ENCODE results near the gene ADARB1. TPM values are rescaled to one million over a fixed set of nuclear protein-coding genes. Genes with fewer than 3 reads are reported as not detected.

ADARB1 gene
- total RNA-seq, 3 donors from 2014 or later (not counting 1 experiment from before 2014, with no cell fraction given) = 20.7 to 28.0 (median 26.6) TPM

DNA sequence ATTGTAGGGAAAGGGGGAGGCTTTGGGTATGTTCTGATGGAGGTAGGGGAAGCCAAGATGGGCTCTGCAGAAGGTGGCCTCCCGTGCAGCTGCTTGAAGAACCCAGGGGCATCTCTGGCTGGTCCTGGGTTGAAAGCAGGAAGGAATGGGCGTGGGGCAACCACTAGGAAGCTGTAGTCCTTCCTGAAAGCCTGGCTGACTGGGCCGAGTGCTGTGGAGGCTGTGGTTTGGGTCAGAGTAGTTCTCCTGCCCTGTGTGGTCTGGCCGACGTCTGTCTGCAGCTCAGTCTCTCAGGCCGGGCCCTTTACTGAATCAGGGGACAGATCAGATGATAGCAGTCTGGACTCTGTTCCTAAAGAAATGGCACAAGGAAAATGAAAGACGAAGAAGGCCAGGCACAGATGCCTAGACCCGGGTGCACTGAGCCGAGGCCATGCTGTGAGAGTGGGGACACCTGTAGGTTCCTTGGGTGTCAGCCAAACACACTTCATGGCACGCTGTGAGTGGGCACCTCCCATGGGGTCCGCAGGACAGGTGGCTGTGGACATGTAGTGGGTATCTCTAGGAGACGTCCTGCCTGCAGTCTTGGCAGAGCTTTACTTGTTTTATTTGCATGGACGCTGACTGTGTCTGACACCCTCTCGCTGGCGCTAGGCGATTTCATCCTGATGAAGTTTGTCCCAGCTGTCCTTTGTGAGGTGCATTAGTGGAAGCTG is 126.4 kb downstream of the ADARB1 start:
- H3K9me3 ChIP-seq (ENCODE audit: control insufficient read depth, insufficient read depth, low read length) = no peaks in the 10 kb centered on the region
- WGBS (ENCODE audit: insufficient coverage) = 59% methylated on average over 16 of the region's 16 CpGs
- Mint-ChIP-seq H3K36me3 (no peaks in the 10 kb centered on the region), H3K9me3 (no peaks in the 10 kb centered on the region), H3K27me3 (ENCODE audit: low read depth in 2 of 2) (no peaks in the 10 kb centered on the region), H3K4me3 (no peak overlapping the region), H3K4me1 (peaks cover 8 to 14% of the 10 kb centered on the region in 2 donors), H3K27ac (no peak overlapping the region)
- no peak for DNase-seq
- H3K36me3 ChIP-seq (ENCODE audit: control insufficient read depth, insufficient read depth, low read length) = peaks cover 16% of the 10 kb centered on the region
- peaks cover 11% of the 10 kb centered on the region for H3K4me1 ChIP-seq (ENCODE audit: control insufficient read depth, insufficient read depth, low read length)
- TF ChIP-seq, protein P1, sequence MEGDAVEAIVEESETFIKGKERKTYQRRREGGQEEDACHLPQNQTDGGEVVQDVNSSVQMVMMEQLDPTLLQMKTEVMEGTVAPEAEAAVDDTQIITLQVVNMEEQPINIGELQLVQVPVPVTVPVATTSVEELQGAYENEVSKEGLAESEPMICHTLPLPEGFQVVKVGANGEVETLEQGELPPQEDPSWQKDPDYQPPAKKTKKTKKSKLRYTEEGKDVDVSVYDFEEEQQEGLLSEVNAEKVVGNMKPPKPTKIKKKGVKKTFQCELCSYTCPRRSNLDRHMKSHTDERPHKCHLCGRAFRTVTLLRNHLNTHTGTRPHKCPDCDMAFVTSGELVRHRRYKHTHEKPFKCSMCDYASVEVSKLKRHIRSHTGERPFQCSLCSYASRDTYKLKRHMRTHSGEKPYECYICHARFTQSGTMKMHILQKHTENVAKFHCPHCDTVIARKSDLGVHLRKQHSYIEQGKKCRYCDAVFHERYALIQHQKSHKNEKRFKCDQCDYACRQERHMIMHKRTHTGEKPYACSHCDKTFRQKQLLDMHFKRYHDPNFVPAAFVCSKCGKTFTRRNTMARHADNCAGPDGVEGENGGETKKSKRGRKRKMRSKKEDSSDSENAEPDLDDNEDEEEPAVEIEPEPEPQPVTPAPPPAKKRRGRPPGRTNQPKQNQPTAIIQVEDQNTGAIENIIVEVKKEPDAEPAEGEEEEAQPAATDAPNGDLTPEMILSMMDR (IDR thresholded peaks at IDR 0.05) = no peak
- ATAC-seq = no peak
- H3K27ac ChIP-seq (ENCODE audit: low read length) = no peak overlapping the region
- no peak overlapping the region for H3K4me3 ChIP-seq (ENCODE audit: low read length)
- intact Hi-C loops (cut with micrococcal nuclease) = no loop called here
- H3K27me3 ChIP-seq (ENCODE audit: control insufficient read depth, insufficient read depth, low read length) = no peaks in the 10 kb centered on the region

DNA sequence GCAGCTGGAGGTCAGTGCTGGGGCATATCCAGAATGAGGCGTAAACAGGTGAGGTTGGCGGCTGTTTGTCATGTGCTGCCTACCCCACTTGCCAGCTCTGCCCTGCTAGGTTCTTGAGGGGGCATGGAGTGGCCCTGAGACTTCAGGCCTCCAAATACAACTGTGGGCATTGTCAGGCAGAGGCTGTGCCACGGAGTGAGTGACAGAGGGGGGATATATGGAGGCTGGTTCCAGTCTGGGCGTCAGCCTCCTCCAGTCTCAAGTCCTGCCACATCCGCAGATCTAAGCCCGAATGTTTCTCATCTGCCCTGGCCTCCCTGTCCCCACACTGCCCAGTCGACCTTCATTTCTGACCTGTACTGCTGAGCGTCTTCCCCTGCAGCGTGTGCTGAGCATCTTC is 128.0 kb downstream of the ADARB1 start:
- peaks cover 14% of the 10 kb centered on the region for H3K36me3 ChIP-seq (ENCODE audit: control insufficient read depth, insufficient read depth, low read length)
- 96% methylated on average over 9 of the region's 9 CpGs for WGBS (ENCODE audit: insufficient coverage)
- Mint-ChIP-seq H3K27ac (no peak overlapping the region), H3K4me1 (peaks cover 12 to 19% of the 10 kb centered on the region in 2 donors), H3K4me3 (no peak overlapping the region), H3K27me3 (ENCODE audit: low read depth in 2 of 2) (no peaks in the 10 kb centered on the region), H3K9me3 (no peaks in the 10 kb centered on the region), H3K36me3 (no peaks in the 10 kb centered on the region)
- TF ChIP-seq, protein P1 (IDR thresholded peaks at IDR 0.05) = no peak
- no peak overlapping the region for H3K27ac ChIP-seq (ENCODE audit: low read length)
- H3K9me3 ChIP-seq (ENCODE audit: control insufficient read depth, insufficient read depth, low read length) = no peaks in the 10 kb centered on the region
- peaks cover 14% of the 10 kb centered on the region for H3K4me1 ChIP-seq (ENCODE audit: control insufficient read depth, insufficient read depth, low read length)
- no peak overlapping the region for H3K4me3 ChIP-seq (ENCODE audit: low read length)
- H3K27me3 ChIP-seq (ENCODE audit: control insufficient read depth, insufficient read depth, low read length) = no peaks in the 10 kb centered on the region
- intact Hi-C loops (cut with micrococcal nuclease) = no loop called here
- no peak for ATAC-seq
- DNase-seq = no peak

DNA sequence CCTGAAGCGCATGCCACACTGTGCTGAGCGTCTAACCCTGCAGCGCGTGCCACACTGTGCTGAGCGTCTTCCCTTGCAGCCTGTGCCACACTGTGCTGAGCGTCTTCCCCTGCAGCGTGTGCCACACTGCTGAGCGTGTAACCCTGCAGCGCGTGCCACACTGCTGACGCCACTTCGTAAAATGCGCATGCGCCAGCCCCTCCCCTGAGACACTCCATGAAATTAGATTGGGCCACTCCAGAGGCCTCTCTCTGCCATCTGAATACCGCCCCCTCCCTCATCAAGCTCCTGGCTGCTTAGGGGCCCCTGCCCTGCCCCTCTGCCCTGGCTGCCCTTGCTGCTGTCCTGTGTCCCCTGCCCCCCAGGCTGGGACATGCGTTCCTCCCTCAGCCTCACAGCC is 128.5 kb downstream of the ADARB1 start:
- 96% methylated on average over 16 of the region's 16 CpGs for WGBS (ENCODE audit: insufficient coverage)
- TF ChIP-seq, protein P1 (IDR thresholded peaks at IDR 0.05) = no peak
- no peak for ATAC-seq
- no peak overlapping the region for H3K27ac Mint-ChIP-seq
- H3K4me1 Mint-ChIP-seq = peaks cover 18 to 24% of the 10 kb centered on the region in 2 donors
- no peaks in the 10 kb centered on the region for H3K36me3 Mint-ChIP-seq
- no peak for DNase-seq
- Histone ChIP-seq H3K4me3 (ENCODE audit: low read length) (no peak overlapping the region), H3K36me3 (ENCODE audit: control insufficient read depth, insufficient read depth, low read length) (peaks cover 14% of the 10 kb centered on the region), H3K9me3 (ENCODE audit: control insufficient read depth, insufficient read depth, low read length) (no peaks in the 10 kb centered on the region), H3K27me3 (ENCODE audit: control insufficient read depth, insufficient read depth, low read length) (no peaks in the 10 kb centered on the region), H3K27ac (ENCODE audit: low read length) (no peak overlapping the region), H3K4me1 (ENCODE audit: control insufficient read depth, insufficient read depth, low read length) (peaks cover 18% of the 10 kb centered on the region)
- intact Hi-C loops (cut with micrococcal nuclease) = no loop called here
- no peak overlapping the region for H3K4me3 Mint-ChIP-seq
- no peaks in the 10 kb centered on the region for H3K27me3 Mint-ChIP-seq (ENCODE audit: low read depth in 2 of 2)
- no peaks in the 10 kb centered on the region for H3K9me3 Mint-ChIP-seq

DNA sequence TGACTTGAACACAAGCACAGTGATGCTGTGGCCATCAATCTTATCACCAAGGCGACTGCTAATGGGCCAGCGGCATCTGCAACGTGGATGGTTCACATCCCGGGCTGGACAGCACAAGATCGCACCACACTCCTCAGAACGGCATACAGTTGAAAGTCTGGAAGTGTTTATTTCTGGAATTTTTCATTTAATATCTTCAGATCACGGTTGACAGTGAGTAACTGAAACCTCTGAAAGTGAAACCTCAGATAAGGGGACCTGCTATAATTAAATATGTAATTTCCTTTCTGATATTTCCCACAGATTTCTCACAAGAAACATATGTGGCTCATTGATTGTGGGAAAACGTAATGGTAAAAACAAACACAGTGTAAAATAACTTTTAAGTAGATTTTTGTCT is 129.6 kb downstream of the ADARB1 start:
- no peaks in the 10 kb centered on the region for H3K9me3 ChIP-seq (ENCODE audit: control insufficient read depth, insufficient read depth, low read length)
- H3K36me3 Mint-ChIP-seq = no peaks in the 10 kb centered on the region
- peaks cover 14% of the 10 kb centered on the region for H3K36me3 ChIP-seq (ENCODE audit: control insufficient read depth, insufficient read depth, low read length)
- no peaks in the 10 kb centered on the region for H3K27me3 Mint-ChIP-seq (ENCODE audit: low read depth in 2 of 2)
- WGBS (ENCODE audit: insufficient coverage) = 84% methylated on average over 7 of the region's 8 CpGs
- no peak overlapping the region for H3K27ac ChIP-seq (ENCODE audit: low read length)
- H3K4me1 ChIP-seq (ENCODE audit: control insufficient read depth, insufficient read depth, low read length) = peaks cover 25% of the 10 kb centered on the region
- H3K27me3 ChIP-seq (ENCODE audit: control insufficient read depth, insufficient read depth, low read length) = no peaks in the 10 kb centered on the region
- ATAC-seq = no peak
- TF ChIP-seq, protein P1 (IDR thresholded peaks at IDR 0.05) = no peak
- intact Hi-C loops (cut with micrococcal nuclease) = no loop called here
- no peak overlapping the region for H3K27ac Mint-ChIP-seq
- no peaks in the 10 kb centered on the region for H3K9me3 Mint-ChIP-seq
- DNase-seq = no peak
- peaks cover 29 to 35% of the 10 kb centered on the region in 2 donors for H3K4me1 Mint-ChIP-seq
- no peak overlapping the region for H3K4me3 Mint-ChIP-seq
- H3K4me3 ChIP-seq (ENCODE audit: low read length) = no peak overlapping the region
